NCI-H524 treated with DMSO at 0.1 percent for 48 hours (cell line): ENCODE data around the gene PDGFB.

Experiments
- DNase-seq: peaks from one replicate; lab custom pipeline; 2025; lab: John Stamatoyannopoulos, UW

The PDGFB gene

DNA sequence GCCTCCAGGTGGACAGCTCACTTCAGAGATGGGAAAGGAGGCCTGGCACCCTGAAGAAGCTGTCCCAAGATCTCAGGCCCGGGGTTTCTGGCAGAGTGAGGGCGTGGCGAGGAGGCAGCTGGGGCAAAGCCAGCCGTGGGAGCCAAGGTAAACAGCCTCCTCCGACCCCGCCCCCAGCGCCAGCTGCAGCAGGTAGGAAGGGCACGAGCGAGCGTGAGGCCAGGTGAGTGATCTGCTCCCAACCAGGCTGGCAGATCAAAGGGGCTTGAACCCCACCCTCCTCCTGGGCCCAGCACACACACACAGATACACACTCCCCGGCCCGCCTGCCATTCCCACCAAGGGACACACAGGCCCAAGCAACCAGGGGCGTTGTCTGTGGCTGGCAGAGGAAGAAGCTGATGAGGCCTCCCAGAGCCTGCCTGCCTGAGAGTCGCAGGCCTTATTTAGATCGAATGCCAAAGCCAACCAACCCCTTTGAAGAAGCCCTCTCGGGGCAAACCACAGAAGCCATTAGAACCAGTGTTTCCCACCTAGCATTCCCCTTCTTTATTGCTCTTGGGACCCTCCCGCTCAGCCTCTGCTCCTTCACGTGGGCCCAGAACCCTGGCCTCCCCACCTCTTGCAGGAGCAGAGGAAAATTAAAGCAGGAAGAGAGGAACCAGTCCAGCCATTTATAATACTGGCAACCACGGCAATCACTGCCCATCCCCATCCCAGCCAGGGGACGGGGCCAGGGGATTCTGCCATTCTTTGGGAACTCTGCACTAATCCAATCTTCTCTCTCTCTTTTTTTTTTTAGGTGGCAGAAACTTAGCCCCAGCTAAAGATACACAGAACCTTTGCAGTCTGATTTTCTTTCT is 5.0 kb downstream of the PDGFB start:
- no peak for DNase-seq

DNA sequence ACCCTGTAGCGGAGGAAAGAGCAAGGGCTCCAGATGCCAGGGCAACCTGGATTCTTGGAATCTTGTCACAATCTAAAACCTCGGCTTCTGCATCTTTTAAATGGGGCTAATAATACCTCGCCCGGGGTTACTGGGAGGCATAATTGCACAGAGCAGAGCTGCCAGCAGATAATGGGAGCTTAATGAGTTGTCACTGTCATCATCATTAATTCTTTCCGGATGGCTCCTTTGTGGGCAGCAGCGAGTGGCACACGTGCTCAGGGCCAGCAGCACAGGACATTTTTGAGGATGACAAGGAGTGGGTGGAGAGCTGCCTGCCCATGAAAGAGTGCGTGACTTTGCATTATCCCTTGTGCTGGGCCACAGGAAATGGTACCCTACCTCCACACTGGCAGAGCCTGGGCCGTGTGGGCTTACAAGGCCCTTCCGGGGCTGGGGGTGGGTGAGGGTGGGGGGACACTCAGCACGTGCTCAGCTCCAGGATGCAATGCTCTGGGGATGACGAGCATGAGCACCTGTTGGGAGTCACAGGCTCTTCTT is 5.7 kb downstream of the PDGFB start:
- DNase-seq = no peak

DNA sequence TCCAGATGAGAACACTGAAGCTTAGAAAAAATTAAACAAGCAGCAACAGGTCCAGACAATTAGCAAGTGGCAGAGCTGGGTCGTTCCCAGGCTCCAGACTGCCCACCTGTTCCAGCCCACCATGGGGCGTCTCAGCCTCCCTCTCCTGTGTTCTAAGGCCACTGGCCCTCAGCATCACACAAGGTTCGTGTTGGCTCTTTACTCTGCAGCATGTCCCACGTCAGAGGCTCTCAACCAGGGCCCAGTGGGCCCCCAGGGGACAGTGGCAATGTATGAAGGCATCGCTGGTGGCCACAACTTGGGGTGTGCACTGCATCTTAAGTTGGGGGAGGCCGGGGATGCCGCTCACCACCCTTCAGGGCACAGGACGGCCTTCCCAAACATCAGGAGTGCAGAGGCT is 6.2 kb downstream of the PDGFB start:
- no peak for DNase-seq

DNA sequence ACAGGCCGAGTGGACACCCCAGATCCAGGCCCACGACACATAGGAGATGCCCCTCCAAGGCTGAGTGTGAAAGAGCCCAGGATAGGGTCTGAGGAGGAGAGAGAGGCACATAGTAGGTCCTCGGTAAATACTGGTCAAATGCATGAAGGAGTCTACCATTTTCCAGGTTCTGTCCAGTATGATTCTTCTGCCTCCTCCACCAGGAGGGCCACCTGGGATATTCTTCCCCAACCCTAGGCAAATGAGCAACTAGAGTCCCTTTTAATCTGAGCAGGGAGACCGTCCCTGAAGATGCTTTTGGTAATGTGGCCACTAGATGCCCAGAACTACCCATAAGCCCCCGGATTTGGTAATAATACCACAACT is 6.7 kb downstream of the PDGFB start:
- no peak for DNase-seq

DNA sequence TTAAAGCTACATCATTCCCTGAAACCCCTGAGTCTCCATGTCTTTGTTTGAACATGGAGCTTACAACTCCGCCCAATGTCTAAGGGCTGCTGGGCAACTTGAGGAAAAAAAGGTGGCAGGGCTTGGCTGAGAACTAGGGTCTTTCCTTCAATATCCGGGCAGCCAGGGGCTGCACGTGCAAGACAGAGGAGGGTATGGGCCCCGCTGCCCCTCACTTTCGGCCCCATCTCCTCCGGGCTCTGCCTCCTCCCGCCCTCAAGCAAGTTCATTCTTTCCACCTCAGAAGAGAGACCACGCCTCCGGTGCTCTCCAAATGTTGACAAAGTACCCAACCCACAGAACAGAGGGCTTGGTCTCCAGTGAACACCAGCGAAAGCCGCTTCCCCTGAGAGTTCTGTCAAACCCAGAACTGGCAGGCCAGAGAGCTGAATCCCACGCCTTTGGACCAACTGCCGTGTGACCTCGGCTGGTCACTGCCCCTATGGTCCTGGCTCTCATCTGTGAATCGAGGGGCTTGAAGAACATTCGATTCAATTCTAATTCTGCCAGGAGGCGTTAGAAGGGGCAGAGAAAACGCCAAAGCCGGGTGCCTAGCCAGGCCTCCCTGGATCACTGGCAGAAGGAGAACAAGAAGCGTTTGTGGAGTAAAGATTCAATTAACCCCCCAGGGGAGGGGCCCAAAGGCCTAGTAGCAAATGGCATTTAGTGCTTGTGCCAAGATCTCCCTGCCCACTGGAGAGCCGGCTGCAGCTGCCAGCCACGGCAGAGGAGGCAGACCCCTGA is 7.3 kb downstream of the PDGFB start:
- no peak for DNase-seq

GRCh38 chr22:39236321-39237317 is 8.2 kb downstream of the PDGFB start:
- no peak for DNase-seq

- DNase-seq = no peak
These were observed 9.7 kb downstream of the PDGFB start for GRCh38 chr22:39234867-39235687.

DNA sequence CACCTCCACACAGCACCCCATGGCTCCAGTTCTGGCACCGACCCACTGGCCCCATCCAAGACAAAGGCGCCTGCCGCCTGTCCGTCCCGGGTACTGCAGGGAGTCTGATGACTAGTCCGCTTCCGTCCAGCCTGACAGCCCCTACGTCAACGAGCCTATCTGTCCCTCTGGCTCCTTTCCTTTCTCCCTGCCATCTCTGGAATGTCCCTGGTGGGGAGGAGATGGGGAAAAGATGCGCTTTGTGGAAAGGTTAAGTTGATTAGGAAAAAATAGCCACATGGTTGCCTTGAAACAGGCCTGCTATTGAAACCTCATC is 10.4 kb downstream of the PDGFB start:
- DNase-seq = no peak

- no peak for DNase-seq
These were observed 10.9 kb downstream of the PDGFB start for GRCh38 chr22:39233710-39234471.

DNA sequence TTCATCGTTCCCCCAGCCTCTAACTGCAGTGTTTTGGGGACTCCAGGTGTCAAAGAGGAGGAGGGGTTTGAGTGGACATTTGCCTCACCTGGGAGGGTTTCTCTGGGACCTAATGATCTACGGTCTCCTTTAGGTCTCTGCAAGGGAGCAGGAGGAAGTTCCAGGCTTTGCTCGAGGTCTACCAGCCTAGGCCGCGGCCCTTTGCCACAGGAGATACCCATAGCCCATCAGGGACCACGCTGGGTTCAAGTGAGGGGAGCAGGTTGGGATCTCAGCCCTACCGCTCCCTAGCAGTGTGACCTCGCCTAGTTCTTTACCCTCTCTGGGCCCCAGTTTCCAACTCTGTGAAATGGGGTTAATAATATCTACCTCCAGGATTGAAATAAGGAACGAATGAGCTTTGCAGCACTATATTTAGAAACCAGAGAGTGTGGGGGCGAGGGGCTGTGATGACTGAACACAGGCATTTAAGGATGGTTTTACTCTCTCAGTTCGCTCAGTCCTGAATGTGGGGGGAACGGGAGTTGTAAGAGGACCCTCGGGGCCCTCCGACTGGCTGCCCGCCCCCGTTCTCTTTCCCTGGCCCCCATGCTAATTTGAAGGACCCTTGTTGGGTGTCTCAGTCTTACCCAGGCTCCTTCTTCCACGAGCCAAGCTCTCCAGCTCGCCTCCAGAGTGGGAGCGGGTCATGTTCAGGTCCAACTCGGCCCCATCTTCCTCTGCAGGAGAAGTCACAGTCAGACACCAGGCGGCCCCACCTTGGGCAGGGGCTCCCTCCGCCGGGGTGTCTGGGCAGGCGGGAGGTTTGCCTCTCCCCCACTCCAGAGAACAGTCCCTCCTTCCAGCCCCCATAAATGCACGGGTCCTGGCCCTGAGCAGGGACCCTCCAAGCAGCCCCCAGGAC is 11.7 kb downstream of the PDGFB start:
- DNase-seq = no peak

DNA sequence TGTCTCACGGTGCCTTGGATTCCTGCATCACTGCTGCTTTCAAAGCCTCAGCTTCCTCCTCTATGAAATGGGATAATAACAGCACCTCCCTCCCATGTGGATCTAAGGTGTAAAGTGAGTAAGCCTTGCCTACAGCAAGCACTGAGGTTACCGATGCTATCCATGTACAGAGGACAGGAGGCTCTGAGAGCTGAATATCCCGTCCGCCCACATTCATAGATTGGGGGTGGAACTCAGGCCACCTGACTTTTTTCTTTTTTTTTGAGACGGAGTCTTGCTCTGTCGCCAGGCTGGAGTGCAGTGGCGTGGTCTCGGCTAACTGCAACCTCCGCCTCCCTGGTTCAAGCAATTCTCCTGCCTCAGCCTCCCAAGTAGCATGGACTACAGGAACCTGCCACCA is 12.5 kb downstream of the PDGFB start:
- DNase-seq = no peak

GRCh38 chr22:39231197-39231950 is 13.4 kb downstream of the PDGFB start:
- no peak for DNase-seq

GRCh38 chr22:39230261-39231196 is 14.3 kb downstream of the PDGFB start:
- DNase-seq = no peak

GRCh38 chr22:39229688-39230260 is 15.0 kb downstream of the PDGFB start:
- DNase-seq = no peak

DNA sequence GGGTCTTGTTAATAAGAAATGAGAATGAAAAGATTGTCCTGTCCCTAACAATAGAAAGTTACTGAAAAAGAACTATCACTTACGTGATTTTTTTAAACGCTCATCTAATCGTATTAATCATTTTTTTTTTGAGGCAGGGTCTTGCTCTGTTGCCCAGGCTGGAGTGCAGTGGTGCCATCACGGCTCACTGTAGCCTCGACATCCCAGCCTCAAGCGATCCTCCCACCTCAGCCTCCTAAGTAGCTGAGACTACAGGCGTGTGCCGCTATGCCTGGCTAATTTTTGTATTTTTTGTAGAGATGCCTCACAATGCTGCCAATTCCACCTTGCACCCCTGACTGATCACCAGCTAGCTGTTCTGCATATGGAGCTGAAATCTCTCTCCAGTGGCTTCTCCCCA is 15.7 kb downstream of the PDGFB start:
- no peak for DNase-seq

DNA sequence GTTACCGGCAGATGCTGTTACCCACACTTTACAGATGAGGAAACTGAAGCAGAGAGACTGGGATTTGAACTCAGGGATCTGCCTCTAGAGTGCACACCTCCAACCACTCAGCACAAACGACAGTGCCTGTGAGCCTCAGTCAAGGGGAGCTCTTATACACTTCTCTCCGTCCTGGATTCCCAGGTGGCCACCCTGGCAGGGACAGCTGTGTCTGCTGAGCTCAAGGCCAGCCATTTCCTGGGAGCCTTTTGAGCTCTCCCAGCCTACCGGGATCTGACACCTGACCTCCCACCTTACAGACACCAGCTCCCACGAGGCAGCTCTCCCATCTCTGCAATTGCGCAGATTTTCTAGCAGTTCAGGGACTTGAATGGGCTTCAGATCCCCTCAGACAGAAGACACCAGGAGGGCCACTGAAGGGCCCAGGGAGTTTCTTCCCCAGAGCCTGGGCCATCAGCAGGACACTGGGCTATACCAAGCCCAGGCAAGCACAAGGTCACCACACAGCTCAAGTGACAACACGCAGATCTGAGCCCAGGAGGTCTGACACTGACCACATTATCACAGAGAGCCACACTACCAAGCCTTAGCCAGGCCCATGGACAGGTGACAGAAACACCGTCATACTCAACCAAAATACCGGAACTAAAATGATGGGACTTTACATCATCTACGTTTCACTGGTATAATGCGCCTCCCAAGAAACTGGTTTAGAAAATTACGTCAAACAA is 17.1 kb downstream of the PDGFB start:
- DNase-seq = no peak
